Ishikawa (cell line): ENCODE measurements around the gene CCDC57.

Experiments used
- CEBPB ChIP-seq: IDR thresholded peaks from 2 replicates; pipeline ENCODE4 v1.6.1; 2012
- CREB1 ChIP-seq: IDR thresholded peaks from 2 replicates; pipeline ENCODE4 v1.6.1; 2012; ENCODE audit warnings: low read depth
- EGR1 ChIP-seq: IDR thresholded peaks from 2 replicates; pipeline ENCODE4 v1.6.1; 2012
- EP300 ChIP-seq: IDR thresholded peaks from 2 replicates; pipeline ENCODE4 v1.6.1; 2012; ENCODE audit warnings: borderline replicate concordance
- FOXM1 ChIP-seq: IDR thresholded peaks from 2 replicates; pipeline ENCODE4 v1.6.1; 2012; ENCODE audit warnings: low read depth, borderline replicate concordance
- MAX ChIP-seq: IDR thresholded peaks from 2 replicates; pipeline ENCODE4 v1.6.1; 2012
- NFIC ChIP-seq: IDR thresholded peaks from 2 replicates; pipeline ENCODE4 v1.6.1; 2012
- RAD21 ChIP-seq: IDR thresholded peaks from 2 replicates; pipeline ENCODE4 v1.6.1; 2012; ENCODE audit warnings: low read depth
- REST ChIP-seq: IDR thresholded peaks from 2 replicates; pipeline ENCODE4 v1.6.1; 2012; ENCODE audit warnings: low read depth, mild to moderate bottlenecking
- TAF1 ChIP-seq: IDR thresholded peaks from 2 replicates; pipeline ENCODE4 v1.6.1; 2012; ENCODE audit warnings: low read depth, mild to moderate bottlenecking
- TCF12 ChIP-seq: IDR thresholded peaks from 2 replicates; pipeline ENCODE4 v1.6.1; 2012; ENCODE audit warnings: low read depth
- TEAD4 ChIP-seq: IDR thresholded peaks from 2 replicates; pipeline ENCODE4 v1.6.1; 2012
- YY1 ChIP-seq: IDR thresholded peaks from 2 replicates; pipeline ENCODE4 v1.6.1; 2012; ENCODE audit warnings: low read depth
- ZBTB7A ChIP-seq: IDR thresholded peaks from 2 replicates; pipeline ENCODE4 v1.6.1; 2012; ENCODE audit warnings: low read depth
- TF ChIP-seq, protein P1 (sequence below): IDR thresholded peaks from 2 replicates; pipeline ENCODE4 v1.6.1; 2012

The CCDC57 gene

DNA sequence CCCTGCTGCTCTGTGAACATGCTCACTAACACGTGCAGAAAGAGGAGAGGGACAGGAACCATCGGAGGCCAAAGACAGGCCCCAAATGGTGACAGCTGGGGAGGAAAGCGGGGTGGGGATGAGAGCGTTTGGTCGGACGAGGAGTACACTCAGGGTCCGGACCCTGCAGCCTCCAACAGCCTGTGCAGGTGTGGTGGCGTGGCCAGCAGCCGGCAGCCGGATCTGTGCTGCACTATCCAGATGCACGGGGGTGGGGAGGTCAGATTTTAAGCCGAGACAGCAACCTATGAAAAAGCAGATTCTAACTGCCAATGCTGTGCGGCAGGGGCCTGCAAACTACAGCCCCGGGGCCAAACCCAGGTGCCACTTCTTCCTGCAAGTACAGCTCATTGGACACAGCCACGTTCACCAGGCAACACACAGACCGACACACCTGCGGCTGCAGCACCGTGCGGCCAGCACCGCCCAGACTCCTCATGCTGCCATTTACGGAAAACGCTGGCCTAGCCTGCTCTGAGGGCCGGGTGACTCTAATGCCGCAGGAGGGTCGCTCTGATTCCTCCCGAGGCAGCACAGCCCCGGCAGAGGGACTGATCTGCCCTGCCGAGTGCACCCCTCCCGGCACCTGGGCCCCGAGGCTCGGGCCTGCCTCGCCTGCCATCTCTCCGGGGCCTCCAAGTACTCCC is 37.4 kb upstream of the CCDC57 start:
- no peak for TF ChIP-seq REST
- no peak for TF ChIP-seq CREB1
- no peak for TF ChIP-seq TCF12
- TF ChIP-seq, protein P1, sequence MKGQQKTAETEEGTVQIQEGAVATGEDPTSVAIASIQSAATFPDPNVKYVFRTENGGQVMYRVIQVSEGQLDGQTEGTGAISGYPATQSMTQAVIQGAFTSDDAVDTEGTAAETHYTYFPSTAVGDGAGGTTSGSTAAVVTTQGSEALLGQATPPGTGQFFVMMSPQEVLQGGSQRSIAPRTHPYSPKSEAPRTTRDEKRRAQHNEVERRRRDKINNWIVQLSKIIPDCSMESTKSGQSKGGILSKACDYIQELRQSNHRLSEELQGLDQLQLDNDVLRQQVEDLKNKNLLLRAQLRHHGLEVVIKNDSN: no peak
- no peak for TF ChIP-seq ZBTB7A
- TF ChIP-seq TAF1: no peak
- TF ChIP-seq YY1: no peak
- no peak for TF ChIP-seq NFIC
- TF ChIP-seq EP300: no peak
- TF ChIP-seq RAD21: no peak
- no peak for TF ChIP-seq CEBPB
- no peak for TF ChIP-seq TEAD4
- no peak for TF ChIP-seq EGR1
- TF ChIP-seq MAX: no peak

GRCh38 chr17:82248815-82249674 is 36.4 kb upstream of the CCDC57 start:
- TF ChIP-seq ZBTB7A (no peak), EGR1 (no peak), RAD21 (no peak), EP300 (no peak), CEBPB (no peak), FOXM1 (no peak), TAF1 (no peak), CREB1 (no peak), TEAD4 (no peak), TCF12 (no peak), YY1 (no peak), NFIC (no peak), MAX (no peak), REST (no peak)
- TF ChIP-seq, protein P1: no peak

GRCh38 chr17:82247856-82248671 is 35.4 kb upstream of the CCDC57 start:
- TF ChIP-seq CREB1 (no peak), EP300 (no peak), MAX (no peak), NFIC (no peak), TAF1 (no peak), FOXM1 (no peak), ZBTB7A (no peak)
- TF ChIP-seq, protein P1: no peak

DNA sequence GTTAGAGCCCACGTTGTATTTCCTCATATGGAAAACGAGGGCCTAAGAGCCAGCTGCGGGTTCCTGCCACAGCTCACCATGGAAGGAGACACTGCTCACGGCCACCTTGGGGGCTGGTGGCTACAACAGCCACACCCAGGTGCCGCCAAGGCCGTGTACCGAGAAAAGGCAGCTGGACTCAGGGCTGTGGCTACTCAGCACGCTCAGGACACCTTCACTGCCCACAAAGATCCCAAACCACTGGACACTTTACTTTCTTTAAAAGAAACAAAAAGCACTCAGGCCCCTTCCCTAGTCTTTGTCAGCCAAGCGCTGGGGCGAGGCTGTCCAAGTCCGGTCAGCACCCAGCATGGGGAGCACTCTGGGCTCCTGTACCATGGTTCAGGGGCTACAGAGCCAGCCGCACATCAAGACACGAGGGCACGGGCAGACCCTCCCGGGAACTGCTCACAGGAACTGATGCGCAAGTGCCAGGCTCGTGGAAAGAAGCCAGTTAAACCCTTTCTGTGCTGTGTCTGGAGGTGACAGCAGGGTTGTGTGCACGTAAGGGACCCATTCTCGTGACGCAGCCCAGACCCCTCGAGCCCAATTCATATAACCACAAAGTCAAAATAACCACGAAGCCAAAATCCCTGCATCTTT is 34.7 kb upstream of the CCDC57 start:
- TF ChIP-seq EP300: no peak
- TF ChIP-seq FOXM1: no peak
- TF ChIP-seq RAD21: no peak
- no peak for TF ChIP-seq CREB1
- no peak for TF ChIP-seq TAF1
- no peak for TF ChIP-seq TEAD4
- TF ChIP-seq NFIC: no peak
- TF ChIP-seq TCF12: no peak
